Measurements from ENCODE around the gene GUK1.

DNA sequence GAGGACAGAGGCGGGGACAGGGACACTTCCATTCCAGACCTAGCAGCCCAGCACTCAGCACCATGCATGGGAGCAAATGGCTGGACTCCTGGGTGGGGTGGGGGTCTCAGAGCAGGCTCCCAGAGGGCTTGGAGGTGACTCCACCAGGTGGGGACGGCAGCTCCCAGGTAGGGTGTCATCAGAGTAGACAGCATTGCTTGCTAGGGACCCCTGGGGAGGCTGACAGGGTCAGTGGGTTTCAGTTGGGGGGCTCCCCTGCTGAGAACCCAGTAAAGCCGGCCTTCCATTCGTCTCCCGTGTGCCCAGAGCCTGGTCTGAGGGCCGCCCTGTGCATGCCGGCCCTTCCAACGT is 4.9 kb downstream of the GUK1 start:
- TF ChIP-seq, protein P1, sequence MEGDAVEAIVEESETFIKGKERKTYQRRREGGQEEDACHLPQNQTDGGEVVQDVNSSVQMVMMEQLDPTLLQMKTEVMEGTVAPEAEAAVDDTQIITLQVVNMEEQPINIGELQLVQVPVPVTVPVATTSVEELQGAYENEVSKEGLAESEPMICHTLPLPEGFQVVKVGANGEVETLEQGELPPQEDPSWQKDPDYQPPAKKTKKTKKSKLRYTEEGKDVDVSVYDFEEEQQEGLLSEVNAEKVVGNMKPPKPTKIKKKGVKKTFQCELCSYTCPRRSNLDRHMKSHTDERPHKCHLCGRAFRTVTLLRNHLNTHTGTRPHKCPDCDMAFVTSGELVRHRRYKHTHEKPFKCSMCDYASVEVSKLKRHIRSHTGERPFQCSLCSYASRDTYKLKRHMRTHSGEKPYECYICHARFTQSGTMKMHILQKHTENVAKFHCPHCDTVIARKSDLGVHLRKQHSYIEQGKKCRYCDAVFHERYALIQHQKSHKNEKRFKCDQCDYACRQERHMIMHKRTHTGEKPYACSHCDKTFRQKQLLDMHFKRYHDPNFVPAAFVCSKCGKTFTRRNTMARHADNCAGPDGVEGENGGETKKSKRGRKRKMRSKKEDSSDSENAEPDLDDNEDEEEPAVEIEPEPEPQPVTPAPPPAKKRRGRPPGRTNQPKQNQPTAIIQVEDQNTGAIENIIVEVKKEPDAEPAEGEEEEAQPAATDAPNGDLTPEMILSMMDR (conservative IDR thresholded peaks at IDR 0.05; ENCODE audit: low read depth, low read length): no peak
- TF ChIP-seq POLR2A (IDR thresholded peaks at IDR 0.05; ENCODE audit: low read depth, low read length): no peak
- no peak for TF ChIP-seq USF2 (IDR thresholded peaks at IDR 0.05; ENCODE audit: low read depth, low read length)
- no peak for TF ChIP-seq CEBPB (IDR thresholded peaks at IDR 0.05; ENCODE audit: low read depth, low read length)
- no peak for TF ChIP-seq RAD21 (IDR thresholded peaks at IDR 0.05; ENCODE audit: low read length)
- no peak for TF ChIP-seq RCOR1 (IDR thresholded peaks at IDR 0.05; ENCODE audit: insufficient replicate concordance, low read length)
- no peak for TF ChIP-seq MAFK (IDR thresholded peaks at IDR 0.05; ENCODE audit: low read depth, low read length)
- no peak for TF ChIP-seq SMC3 (IDR thresholded peaks at IDR 0.05; ENCODE audit: low read depth, low read length)
